Medulla oblongata (tissue), 1 donor: ENCODE results near the gene SECISBP2.
"Not testable (repeated sequence)": the region's sequence is repeated elsewhere in the genome, so short reads cannot be mapped to it uniquely, and the experiment has no call there.

Experiments
- DNase-seq: peaks from one replicate; pipeline ENCODE4 v3.0.0-alpha.2; 2015; ENCODE audit errors: extremely low spot score

The SECISBP2 gene

GRCh38 chr9:89364666-89365531, 46.6 kb downstream of the SECISBP2 start:
- no peak for DNase-seq

- DNase-seq: no peak
These were observed 47.2 kb downstream of the SECISBP2 start for GRCh38 chr9:89365532-89365912.

- DNase-seq: no peak
These were observed 48.4 kb downstream of the SECISBP2 start for GRCh38 chr9:89366711-89367110.

- DNase-seq: no peak
These were observed 49.0 kb downstream of the SECISBP2 start for GRCh38 chr9:89367281-89367680.

- DNase-seq: no peak
These were observed 49.6 kb downstream of the SECISBP2 start for GRCh38 chr9:89367726-89368437.

GRCh38 chr9:89368550-89368949, 50.2 kb downstream of the SECISBP2 start:
- no peak for DNase-seq

GRCh38 chr9:89368978-89369377, 50.7 kb downstream of the SECISBP2 start:
- DNase-seq: no peak

GRCh38 chr9:89370593-89370992, 52.3 kb downstream of the SECISBP2 start:
- DNase-seq: no peak

GRCh38 chr9:89371791-89372190, 53.5 kb downstream of the SECISBP2 start:
- not testable (repeated sequence) for DNase-seq

GRCh38 chr9:89372230-89372816, 54.0 kb downstream of the SECISBP2 start:
- no peak for DNase-seq

GRCh38 chr9:89372979-89373378, 54.7 kb downstream of the SECISBP2 start:
- DNase-seq: no peak

- no peak for DNase-seq
These were observed 55.9 kb downstream of the SECISBP2 start for GRCh38 chr9:89374176-89374575.

GRCh38 chr9:89375191-89375760, 57.0 kb downstream of the SECISBP2 start:
- no peak for DNase-seq

GRCh38 chr9:89376286-89376685, 58.0 kb downstream of the SECISBP2 start:
- no peak for DNase-seq

GRCh38 chr9:89376741-89377351, 58.5 kb downstream of the SECISBP2 start:
- DNase-seq: no peak

- DNase-seq: no peak
These were observed 59.1 kb downstream of the SECISBP2 start for GRCh38 chr9:89377411-89377810.

- no peak for DNase-seq
These were observed 60.2 kb downstream of the SECISBP2 start for GRCh38 chr9:89378541-89378940.

- no peak for DNase-seq
These were observed 60.7 kb downstream of the SECISBP2 start for GRCh38 chr9:89379031-89379430.

GRCh38 chr9:89379508-89380115, 61.3 kb downstream of the SECISBP2 start:
- DNase-seq: peak; percentile 48

GRCh38 chr9:89380437-89381307, 62.4 kb downstream of the SECISBP2 start:
- DNase-seq: no peak

GRCh38 chr9:89381308-89381609, 63.0 kb downstream of the SECISBP2 start:
- no peak for DNase-seq
